Measurements from ENCODE around the gene ATP4B.
A peak's percentile ranks its signal among the peaks of the same experiment; 100 is the strongest.

The ATP4B gene

GRCh38 chr13:113651511-113652403 is 6.2 kb downstream of the ATP4B start:
- Mint-ChIP-seq H3K4me1 (peaks cover 31% of the 10 kb centered on the region), H3K36me3 (ENCODE audit: low read depth) (peaks cover 24% of the 10 kb centered on the region), H3K27me3 (ENCODE audit: low read depth, poor library complexity) (peaks cover 10% of the 10 kb centered on the region), H3K9me3 (no peaks in the 10 kb centered on the region), H3K27ac (no peak overlapping the region), H3K4me3 (no peak overlapping the region)
- no peak for TF ChIP-seq CTCF (IDR thresholded peaks at IDR 0.05)
- no peak for DNase-seq

GRCh38 chr13:113650731-113651148 is 7.3 kb downstream of the ATP4B start:
- Mint-ChIP-seq H3K27me3 (ENCODE audit: low read depth, poor library complexity) (peaks cover 6% of the 10 kb centered on the region), H3K4me3 (no peak overlapping the region), H3K9me3 (peaks cover 8% of the 10 kb centered on the region), H3K4me1 (peaks cover 22% of the 10 kb centered on the region), H3K36me3 (ENCODE audit: low read depth) (peaks cover 34% of the 10 kb centered on the region), H3K27ac (no peak overlapping the region)
- TF ChIP-seq CTCF (IDR thresholded peaks at IDR 0.05) = no peak
- DNase-seq = no peak

GRCh38 chr13:113650275-113650674 is 7.7 kb downstream of the ATP4B start:
- Mint-ChIP-seq H3K4me1 (peaks cover 18% of the 10 kb centered on the region), H3K27me3 (ENCODE audit: low read depth, poor library complexity) (peaks cover 6% of the 10 kb centered on the region), H3K4me3 (no peak overlapping the region), H3K36me3 (ENCODE audit: low read depth) (peaks cover 37% of the 10 kb centered on the region), H3K27ac (no peak overlapping the region), H3K9me3 (peaks cover 12% of the 10 kb centered on the region)
- TF ChIP-seq CTCF (IDR thresholded peaks at IDR 0.05) = no peak
- DNase-seq = no peak

GRCh38 chr13:113649212-113649611 is 8.8 kb downstream of the ATP4B start:
- H3K27ac Mint-ChIP-seq = peak overlapping the region; percentile 29
- H3K4me1 Mint-ChIP-seq = peaks cover 10% of the 10 kb centered on the region
- DNase-seq = no peak
- H3K4me3 Mint-ChIP-seq = no peak overlapping the region
- H3K27me3 Mint-ChIP-seq (ENCODE audit: low read depth, poor library complexity) = peaks cover 6% of the 10 kb centered on the region
- no peak for TF ChIP-seq CTCF (IDR thresholded peaks at IDR 0.05)
- H3K36me3 Mint-ChIP-seq (ENCODE audit: low read depth) = peaks cover 48% of the 10 kb centered on the region
- peaks cover 21% of the 10 kb centered on the region for H3K9me3 Mint-ChIP-seq

- no peak for TF ChIP-seq CTCF (IDR thresholded peaks at IDR 0.05)
- no peak overlapping the region for H3K27ac Mint-ChIP-seq
These were observed 9.8 kb downstream of the ATP4B start for GRCh38 chr13:113648216-113648610.

More at GRCh38 chr13:113648216-113648610, 9.8 kb downstream of the ATP4B start:
- peaks cover 6% of the 10 kb centered on the region for H3K27me3 Mint-ChIP-seq (ENCODE audit: low read depth, poor library complexity)
- peaks cover 31% of the 10 kb centered on the region for H3K9me3 Mint-ChIP-seq
- H3K4me1 Mint-ChIP-seq = peaks cover 4% of the 10 kb centered on the region
- no peak for DNase-seq
- no peak overlapping the region for H3K4me3 Mint-ChIP-seq
- H3K36me3 Mint-ChIP-seq (ENCODE audit: low read depth) = peaks cover 57% of the 10 kb centered on the region

Data from nephron progenitor cell (in vitro differentiated cells).